NCI-H774 (cell line): ENCODE measurements around the gene RNF145.
"Not testable (repeated sequence)": the region's sequence is repeated elsewhere in the genome, so short reads cannot be mapped to it uniquely, and the experiment has no call there.

ENCODE experiments used
- DNase-seq: peaks from one replicate; lab custom pipeline; 2025; lab: John Stamatoyannopoulos, UW

Gene RNF145

DNA sequence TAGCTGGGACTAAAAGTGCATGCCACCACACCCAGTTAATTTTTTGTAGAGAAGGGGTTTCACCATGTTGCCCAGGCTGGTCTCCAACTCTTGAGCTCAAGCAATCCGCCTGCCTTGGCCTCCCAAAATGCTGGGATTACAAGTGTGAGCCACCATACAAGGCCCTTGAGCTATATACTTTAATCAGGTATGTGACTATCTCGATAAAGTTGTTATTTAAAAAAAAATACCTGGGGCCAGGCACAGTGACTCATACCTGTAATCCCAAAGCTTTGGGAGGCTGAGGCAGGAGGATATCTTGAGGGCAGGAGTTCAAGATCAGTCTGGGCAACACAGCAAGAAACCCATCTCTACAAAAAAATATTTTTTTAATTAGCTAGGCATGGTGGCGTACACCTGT is 19.2 kb downstream of the RNF145 start:
- no peak for DNase-seq

DNA sequence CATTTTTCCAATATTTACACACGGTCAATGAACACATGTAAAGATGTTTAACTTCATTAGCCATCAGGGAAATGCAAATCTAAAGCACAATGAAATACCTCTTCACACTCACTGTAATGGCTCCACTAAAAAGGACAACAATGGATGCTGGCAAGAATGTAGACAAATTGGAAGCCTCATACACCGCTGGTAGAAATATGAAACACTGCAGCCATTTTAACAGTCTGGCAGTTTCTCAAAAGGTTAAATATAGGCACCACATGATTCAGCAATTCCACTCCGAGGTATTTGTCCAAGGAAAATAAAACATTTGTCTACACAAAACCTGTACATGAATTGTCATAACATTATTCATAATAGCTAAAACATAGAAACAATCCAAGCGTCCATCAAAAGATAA is 20.0 kb downstream of the RNF145 start:
- DNase-seq = peak; percentile 21

DNA sequence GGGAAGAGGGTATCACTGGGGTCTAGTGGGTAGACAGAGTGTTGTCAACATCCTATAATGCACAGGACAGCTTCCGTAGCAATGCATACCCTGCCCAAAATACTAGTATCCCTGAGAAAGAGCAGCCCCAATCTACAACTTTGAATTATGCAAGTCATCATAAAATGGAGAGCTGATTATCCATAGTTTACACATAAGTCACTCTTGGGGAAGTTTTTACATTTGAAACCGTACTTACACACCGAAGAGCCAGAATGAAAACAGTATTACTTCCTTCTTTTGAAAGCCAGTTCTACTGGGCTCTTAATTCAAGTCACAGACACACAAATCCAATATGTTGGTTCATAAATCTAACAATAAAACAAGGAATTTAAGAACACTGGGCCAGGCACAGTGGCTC is 21.6 kb downstream of the RNF145 start:
- no peak for DNase-seq

DNA sequence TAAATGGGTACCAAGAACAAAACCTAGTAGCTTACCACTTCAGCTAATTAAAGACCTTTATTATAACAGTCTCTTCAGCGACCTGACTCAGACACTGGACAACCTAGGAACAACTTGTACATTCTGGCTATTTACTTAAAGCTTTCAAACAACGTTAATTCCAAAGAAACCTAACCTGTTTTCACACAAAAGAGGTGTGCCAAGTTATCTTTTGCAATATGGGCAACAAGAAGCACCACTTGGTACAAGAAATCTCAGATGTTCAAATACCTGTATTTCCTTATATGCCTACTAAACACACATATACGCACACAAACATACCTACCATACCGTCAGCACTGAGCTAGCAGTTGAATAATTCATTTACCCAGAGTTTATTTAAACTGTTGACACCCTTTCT is 23.0 kb downstream of the RNF145 start:
- no peak for DNase-seq

DNA sequence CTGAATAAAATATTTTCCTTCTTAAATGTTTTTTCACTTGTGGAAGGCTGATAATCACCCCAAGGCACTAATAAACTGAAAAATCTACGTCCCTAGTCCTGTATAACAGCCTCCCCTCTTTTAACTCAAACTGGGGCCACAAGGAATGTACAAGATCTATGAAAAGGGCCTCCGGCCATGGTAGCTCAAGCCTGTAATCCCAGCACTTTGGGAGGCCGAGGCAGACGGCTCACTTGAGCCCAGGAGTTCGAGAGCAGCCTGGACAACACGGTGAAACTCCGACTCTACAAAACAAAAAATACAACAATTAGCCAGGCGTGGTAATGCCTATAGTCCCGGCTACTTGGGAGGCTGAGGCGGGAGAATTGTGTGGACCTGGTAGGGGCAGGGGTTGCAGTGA is 23.6 kb downstream of the RNF145 start:
- no peak for DNase-seq

DNA sequence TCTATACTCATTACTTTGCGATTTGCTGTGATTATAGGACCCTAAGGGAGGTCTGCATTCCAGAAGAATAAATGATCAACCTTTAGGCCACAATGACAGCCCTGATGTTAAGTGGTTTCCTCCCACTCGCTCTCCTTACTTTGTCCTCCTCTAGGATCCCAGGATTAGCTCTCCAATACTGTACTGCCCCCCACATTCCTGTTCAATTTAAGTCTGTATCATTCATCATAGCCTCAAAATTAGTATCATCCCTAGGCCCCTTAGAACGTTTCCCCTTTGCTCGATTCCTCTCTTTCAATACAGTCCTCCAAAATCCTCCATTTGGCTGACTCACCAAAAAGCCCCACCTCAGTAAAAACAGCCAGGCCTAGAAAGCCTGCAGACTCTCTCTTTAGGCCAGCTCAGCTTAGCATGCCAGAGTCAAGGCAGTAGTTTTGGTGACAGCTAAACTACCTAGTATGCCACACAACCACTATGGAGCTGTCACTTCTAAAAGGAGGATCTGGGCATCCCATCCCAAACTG is 24.4 kb downstream of the RNF145 start:
- DNase-seq = no peak

DNA sequence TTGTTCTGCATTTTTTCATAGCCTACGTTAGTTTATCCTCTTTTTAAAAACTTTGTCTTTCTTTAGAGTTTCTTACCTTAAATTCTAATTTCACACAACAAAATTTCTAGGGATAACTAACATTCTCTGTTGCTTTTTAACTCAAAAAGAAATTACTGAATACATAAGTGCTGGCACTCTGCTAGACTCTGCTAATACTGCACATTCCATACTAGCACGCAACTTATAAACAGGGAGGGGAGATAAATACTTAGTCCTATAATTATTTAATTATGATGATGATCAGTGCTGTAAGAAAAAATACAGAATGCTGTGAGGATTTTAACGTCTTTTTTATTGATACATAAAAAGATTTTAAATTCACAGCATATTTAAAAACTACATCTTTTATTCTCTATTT is 25.1 kb downstream of the RNF145 start:
- no peak for DNase-seq

DNA sequence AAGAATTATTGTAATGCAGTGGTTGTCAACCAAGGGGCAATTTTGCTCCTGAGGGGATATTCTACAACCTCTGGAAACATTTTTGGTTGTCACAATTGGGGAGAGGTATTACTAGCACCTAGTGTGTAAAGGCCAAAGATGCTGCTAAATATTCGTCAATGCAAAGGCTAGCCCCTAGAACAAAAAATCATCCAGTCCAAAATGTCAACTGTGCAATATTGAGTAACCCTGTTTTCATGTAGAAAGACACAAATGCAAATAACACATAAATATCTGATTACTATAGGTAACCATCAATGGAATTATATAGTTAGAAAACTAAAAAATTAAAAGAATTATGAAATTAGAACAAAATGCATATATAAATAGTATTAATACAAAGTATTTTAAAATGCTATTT is 26.1 kb downstream of the RNF145 start:
- DNase-seq = no peak

DNA sequence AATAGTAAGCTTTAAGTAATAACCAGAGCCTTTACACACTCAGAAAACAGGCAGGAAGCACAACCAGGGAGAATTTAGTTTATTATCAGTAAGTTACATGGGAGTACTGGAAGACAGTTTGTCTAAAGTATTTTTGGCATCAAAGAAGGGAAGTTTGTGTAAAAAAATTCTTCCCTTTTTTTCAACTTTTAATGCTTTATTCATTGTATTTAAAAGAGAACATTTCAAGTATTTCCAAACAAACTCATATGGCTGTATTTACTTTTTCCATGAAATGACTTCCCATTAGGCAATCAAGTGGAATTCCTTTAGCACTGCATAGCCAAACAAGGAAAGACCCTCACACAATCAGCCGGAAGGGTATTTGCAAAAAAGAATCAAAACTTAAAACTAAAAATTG is 26.7 kb downstream of the RNF145 start:
- no peak for DNase-seq

DNA sequence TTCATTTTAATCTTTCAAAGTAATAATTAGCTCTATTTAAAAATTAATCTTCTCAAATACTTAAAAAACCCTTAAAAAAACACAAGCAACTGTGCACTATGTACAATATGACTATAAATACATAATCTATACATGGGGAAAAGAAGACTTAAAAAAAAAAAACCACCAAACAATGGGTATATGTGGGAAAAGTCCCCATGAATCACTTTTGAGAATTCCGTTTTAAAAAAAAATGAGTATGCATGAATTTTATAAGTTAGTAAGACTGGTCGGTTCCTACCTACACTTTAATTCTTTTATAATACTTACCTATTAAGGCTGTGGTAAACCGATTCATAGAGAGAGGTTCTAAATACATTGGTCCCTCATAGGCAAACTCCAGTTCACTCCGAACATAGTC is 27.7 kb downstream of the RNF145 start:
- no peak for DNase-seq

DNA sequence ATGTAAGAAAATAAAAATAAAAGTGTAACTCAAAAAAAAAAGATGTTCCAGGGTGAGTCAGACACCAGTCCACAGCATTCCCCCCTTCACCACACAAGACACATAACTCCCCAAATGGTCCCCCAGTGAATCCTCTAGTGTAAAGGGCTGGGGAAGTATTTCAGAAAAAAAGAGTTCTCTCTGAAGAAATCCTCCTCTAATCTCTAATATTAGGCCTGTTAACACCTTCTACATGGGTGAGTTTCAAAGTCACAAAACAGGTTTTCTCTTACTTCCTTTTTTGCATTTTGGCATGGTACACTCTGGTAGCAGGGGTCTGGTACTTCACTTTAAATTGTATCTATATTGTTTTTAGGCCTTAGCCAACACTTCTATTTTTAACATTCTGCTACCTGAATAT is 28.2 kb downstream of the RNF145 start:
- DNase-seq = no peak

DNA sequence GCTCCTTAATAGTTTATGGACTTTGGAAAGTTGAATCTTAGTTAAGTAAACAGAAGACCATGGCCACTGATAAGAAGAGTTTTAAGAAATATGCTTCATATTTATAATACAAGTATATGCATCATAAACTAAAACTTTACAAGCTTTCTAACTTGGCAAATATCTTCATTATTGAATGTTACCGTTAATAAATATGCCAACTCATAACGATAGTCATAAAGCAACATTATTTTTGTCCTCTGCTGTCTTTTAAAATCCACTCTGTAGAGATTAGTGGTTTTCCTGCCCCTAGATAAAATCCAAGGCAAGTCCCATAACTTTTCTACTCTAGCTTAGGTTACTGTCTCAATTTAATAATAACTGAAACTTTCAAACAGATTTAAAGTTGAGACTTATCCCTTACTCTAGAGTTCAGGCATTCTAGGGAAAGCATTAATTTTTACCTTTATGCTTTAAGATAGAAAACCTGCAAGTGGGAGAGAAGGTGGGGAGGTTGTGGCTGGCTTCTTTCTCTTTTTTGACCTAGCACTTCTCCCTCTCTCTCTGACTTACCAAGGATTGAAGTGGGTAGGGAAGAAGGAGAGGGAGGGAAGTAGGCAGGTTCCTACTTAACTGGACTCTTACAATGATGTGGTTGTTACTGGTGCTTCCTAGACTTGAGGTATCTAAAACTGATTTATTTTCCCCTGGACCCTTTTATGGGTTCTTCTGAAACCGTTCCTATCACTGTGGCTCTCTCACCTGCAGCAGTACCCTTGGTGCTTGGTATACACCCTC is 29.6 kb downstream of the RNF145 start:
- no peak for DNase-seq

DNA sequence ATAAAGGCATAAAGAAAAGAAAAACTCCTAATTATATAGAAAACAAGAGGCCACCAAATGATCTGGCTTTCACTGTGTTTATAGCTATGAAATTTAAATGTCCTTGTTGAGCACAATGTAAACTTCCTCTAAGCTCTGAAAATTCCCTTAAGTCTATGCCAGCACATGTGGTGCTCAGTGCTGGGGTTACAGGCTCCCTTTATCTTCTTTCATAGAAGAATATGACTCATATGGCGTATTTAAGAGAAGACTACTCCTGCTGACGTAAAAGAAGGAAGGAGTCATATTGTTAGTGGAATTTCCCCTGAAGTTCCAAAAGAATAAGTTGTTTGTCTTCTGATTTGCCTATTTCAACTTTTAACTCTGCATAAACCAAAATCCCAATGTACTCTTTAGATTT is 30.4 kb downstream of the RNF145 start:
- no peak for DNase-seq

DNA sequence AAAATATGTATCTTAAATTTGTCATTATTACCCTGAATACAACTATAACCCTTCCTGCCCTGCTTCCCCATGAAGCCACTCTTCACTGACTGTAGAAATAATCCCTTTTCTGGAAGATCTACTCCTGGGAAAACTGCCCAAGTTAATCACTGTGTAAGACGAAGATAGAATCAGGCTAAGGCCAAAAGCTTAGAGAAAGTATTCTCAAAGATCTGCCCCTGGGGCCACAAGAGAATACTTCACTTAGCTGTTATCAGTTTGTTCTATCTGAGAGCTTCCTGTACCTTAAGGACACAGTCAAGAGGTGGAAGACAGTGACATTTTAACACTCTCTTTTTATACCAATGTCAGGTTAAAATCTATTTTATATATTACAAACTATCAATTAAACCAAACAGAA is 33.8 kb downstream of the RNF145 start:
- DNase-seq = no peak

DNA sequence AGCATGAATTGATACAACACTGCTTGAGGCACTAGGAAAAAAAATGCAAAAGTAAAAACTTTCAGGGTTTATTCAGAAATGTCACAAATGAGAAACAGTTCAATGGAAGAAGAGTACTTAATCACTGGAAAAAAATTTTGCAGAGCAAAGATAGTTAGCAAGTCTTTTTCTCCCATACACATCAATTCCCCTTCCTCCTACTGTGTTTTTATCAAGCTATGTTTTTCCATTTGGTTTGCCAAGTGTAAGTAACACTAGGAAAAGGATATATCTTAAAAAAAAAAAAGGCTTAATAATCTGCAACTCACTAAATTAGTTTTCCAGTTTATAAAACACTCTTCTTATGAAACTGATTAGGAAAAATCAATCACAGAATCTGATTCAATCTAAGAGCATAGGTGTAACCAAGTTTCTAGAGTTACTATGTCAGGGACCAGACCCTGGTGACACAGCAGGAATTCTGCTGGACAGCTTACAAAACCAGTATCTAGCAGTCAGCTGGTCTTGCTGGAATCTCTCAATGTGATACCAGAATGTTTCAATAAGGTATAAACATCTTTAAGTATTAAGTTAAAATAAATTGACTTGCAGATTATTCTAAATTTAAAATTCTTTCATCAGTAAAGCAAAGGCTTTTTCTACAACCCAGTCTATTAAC is 34.7 kb downstream of the RNF145 start:
- DNase-seq = no peak

DNA sequence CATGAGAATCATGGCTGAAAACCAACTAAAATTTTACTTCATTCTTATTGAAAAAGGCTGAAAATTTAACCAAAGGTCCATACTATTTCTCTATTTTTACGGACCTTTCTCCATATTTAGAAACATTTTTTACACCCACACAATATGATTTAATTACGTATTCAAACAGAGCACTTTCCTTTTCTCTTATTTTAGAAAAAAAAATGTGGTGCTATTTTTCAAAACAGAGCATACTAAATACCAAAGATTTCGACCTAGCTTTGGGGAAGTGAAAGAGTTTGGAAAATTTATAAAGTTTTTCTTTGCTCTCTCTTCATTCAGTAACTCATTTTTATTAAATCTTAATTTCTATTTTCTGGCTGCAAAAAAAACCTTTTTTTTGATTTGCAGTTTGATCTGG is 38.1 kb downstream of the RNF145 start:
- no peak for DNase-seq

DNA sequence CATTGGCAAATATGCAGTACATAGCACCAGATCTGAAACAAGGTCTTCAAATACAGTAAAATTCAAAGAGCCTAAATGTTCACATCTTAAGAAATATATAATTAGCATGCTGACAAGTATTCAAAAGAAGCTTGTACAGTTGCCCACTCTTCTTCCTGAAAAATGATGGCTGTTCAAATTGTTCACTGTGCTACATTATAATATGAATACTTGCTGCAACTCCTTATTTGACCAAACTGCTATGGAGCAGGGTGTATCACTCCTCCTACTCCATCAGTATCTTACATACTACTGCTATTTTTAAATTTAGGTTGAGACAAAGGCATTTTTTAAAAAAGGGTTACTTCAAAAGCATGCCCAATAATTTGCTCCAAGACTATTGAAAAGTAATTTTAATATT is 39.3 kb downstream of the RNF145 start:
- no peak for DNase-seq

DNA sequence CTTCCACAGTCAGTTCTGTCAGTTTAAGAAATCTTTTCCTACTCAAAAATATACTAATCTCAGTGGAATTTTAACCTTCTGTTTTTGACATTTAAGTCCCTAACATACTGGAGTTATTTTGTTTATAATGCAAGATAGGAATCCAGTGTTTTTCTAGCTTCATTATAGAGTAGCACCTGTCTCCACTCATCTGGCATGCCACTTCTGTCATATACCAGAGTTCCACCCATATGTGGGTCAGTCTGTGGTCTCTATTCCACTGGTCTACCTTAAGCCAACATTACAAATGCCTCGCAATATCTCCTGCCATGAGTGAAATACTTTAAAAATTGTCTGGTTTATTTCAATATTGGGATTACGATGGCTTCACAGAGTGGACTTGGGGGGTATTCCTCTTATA is 42.9 kb downstream of the RNF145 start:
- DNase-seq = no peak

DNA sequence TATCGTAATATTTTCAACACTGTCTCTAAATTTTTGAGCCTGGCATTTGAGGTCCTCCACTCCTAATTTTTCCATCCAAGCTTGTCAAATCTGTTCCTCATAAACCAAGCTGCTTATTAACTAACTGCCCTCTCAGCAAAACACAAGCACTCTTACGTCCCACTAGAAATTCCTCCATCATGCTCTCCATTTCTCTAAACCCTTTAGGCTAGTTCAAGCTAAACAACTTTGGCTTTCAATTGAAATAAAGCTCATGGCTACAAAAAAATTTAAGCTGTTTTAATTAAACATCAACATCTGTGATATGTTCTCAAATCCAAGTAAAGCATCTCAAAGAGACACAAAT is 45.7 kb downstream of the RNF145 start:
- no peak for DNase-seq

DNA sequence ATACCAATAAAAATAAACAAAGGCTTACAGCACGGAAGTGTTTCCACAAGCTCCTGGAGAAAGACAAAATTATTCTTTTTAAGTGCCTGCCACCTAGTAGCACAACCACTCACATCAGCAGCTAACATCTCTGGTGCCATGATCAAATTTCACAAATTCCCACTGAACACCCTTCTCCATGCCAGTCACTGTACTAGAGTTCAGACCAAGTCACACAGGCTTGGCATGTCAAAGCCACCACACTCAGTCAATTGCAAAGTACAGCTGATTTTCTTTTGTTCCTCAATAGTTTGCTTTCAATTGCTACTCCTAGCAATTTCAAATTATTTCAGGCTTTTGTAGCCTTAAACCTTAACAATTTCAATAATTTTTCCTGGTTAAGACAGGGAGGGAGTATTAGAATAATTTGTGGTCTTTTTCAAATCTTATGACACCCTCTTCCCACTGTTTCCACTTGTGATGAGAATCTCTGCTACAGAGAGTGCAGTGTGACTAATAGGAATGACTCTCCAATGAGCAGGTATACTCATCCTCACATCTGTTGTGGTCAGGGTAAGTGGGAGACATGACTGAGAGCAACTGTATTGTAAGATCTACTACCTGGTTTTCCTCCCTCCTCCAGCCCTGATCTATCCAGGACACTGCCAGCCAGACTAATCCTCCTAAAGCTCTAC is 46.2 kb downstream of the RNF145 start:
- DNase-seq = no peak

DNA sequence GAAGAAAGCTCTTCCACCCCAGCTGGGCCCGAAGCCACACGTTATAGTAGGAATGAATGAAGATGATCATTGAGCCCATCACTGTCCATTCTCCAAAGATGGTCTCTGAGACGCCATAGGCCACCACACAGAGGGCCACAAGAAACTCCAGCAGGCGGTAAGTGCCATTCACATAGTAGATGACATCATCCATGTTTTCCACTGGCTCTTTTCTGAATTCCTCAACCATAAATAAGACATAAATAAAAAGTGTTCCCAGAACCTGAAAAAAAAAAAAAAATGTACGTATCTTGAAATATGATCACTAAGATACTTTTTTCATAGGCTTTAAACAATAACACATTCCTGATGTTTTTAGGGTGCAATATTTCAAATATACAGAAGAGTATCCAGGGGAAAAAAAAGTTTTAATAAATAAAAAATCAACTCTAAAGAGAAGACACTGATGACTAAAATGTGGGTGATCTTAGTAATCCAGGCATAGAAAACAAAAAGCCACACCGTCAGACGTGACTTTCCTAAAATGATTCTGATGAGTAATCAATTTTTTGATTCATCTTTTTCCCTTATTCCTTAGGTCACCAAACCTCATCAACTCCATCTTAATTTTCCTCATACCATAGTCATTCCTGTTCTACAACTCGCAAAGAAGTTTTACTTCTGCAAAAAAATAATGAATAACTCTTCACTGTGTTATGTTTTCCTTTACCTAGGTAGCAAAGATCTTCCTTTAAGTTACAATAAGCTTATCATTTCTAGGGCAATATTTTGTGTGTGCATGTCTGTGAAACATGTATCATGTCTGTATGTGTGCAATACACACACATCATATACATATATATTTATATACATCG is 47.8 kb downstream of the RNF145 start:
- DNase-seq = no peak

DNA sequence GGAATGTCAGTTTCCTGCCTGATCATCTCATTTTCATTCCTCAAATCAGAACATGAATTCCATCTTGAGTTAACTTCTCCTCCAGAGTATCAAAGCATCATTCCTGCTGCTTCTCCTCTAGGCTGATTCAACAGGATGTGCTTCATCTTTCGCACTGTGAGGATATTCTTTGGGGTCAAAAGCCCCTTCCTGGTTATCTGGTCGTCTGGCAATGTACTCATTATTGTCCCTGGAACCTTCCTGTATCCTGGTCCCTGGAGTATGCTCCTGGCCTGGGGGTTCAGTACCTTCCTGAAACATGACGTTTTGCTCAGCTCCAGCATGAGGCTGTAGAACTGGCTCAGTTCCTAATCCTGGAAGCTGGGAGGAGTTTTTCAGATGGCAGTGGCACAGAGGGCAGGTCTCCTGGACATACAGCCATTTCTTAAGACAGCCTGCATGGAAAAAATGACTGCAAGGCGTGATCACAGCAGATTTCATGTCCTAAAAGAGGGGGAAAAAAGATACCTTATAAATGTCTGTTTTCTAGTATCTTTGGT is 50.7 kb downstream of the RNF145 start:
- DNase-seq = not testable (repeated sequence)
